ENCODE measurements around the gene LRBA. TPM values are rescaled to one million over a fixed set of nuclear protein-coding genes. Genes with fewer than 3 reads are reported as not detected.
"Not testable (repeated sequence)": the region's sequence is repeated elsewhere in the genome, so short reads cannot be mapped to it uniquely, and the experiment has no call there.

The LRBA gene
- total RNA-seq, 2 donors from 2014 or later, result 50.1 to 59.9 TPM

- WGBS, 2 donors, result 100% methylated on average over 1 of the region's 1 CpG
- no peak overlapping the region for H3K27ac ChIP-seq
- H3K36me3 ChIP-seq (replicated peaks in 1 of 2; ENCODE audit: insufficient read depth in 1 of 2, low read depth in 2 of 2), result no peaks in the 10 kb centered on the region
- intact Hi-C loops (cut with DNase I), result no loop called here
- H3K27me3 ChIP-seq, result no peaks in the 10 kb centered on the region
- H3K4me1 ChIP-seq, result no peaks in the 10 kb centered on the region
- DNase-seq (no peak), ATAC-seq (no peak)
- H3K4me3 ChIP-seq, result no peak overlapping the region
- H3K9me3 ChIP-seq, result no peaks in the 10 kb centered on the region
- TF ChIP-seq CTCF (IDR thresholded peaks at IDR 0.05) (no peak), POLR2A (IDR thresholded peaks at IDR 0.05) (no peak)
Observed at GRCh38 chr4:150923945-150924344, 91.1 kb downstream of the LRBA start.

- ATAC-seq; H3K4me1 ChIP-seq; DNase-seq; H3K27ac ChIP-seq; intact Hi-C loops (cut with DNase I); H3K4me3 ChIP-seq; H3K27me3 ChIP-seq; H3K9me3 ChIP-seq; H3K36me3 ChIP-seq (replicated peaks in 1 of 2; ENCODE audit: insufficient read depth in 1 of 2, low read depth in 2 of 2): not testable (repeated sequence)
- 93 to 98% methylated on average over 9 of the region's 9 CpGs for WGBS, 2 donors
Observed at GRCh38 chr4:150921486-150921885, 93.6 kb downstream of the LRBA start.

GRCh38 chr4:150918562-150918961, 96.5 kb downstream of the LRBA start:
- DNase-seq; H3K27me3 ChIP-seq; intact Hi-C loops (cut with DNase I); H3K27ac ChIP-seq; H3K36me3 ChIP-seq (replicated peaks in 1 of 2; ENCODE audit: insufficient read depth in 1 of 2, low read depth in 2 of 2); ATAC-seq; H3K4me3 ChIP-seq; H3K9me3 ChIP-seq; H3K4me1 ChIP-seq: not testable (repeated sequence)
- WGBS, 2 donors, result 96 to 97% methylated on average over 3 of the region's 3 CpGs

- H3K4me1 ChIP-seq, result no peaks in the 10 kb centered on the region
- no peaks in the 10 kb centered on the region for H3K9me3 ChIP-seq
- H3K27me3 ChIP-seq, result no peaks in the 10 kb centered on the region
- no peak for TF ChIP-seq POLR2A (IDR thresholded peaks at IDR 0.05)
- TF ChIP-seq CTCF (IDR thresholded peaks at IDR 0.05), result no peak
- H3K36me3 ChIP-seq (replicated peaks in 1 of 2; ENCODE audit: insufficient read depth in 1 of 2, low read depth in 2 of 2), result peaks cover 0 to 6% of the 10 kb centered on the region in 2 donors
- 93 to 95% methylated on average over 1 of the region's 1 CpG for WGBS, 2 donors
- no peak overlapping the region for H3K4me3 ChIP-seq
- H3K27ac ChIP-seq, result no peak overlapping the region
- DNase-seq (no peak), ATAC-seq (no peak)
- intact Hi-C loops (cut with DNase I), result no loop called here
Observed at GRCh38 chr4:150911326-150911725, 103.8 kb downstream of the LRBA start.

- Histone ChIP-seq H3K9me3 (no peaks in the 10 kb centered on the region), H3K4me3 (no peak overlapping the region), H3K27me3 (no peaks in the 10 kb centered on the region), H3K4me1 (no peaks in the 10 kb centered on the region), H3K27ac (no peak overlapping the region), H3K36me3 (replicated peaks in 1 of 2; ENCODE audit: insufficient read depth in 1 of 2, low read depth in 2 of 2) (peaks cover 0 to 7% of the 10 kb centered on the region in 2 donors)
- intact Hi-C loops (cut with DNase I), result no loop called here
- ATAC-seq, result no peak
- TF ChIP-seq CTCF (IDR thresholded peaks at IDR 0.05) (no peak), POLR2A (IDR thresholded peaks at IDR 0.05) (no peak)
- DNase-seq, result no peak
- WGBS, 2 donors, result 92% methylated on average over 3 of the region's 3 CpGs
Observed at GRCh38 chr4:150909116-150909515, 106.0 kb downstream of the LRBA start.

GRCh38 chr4:150906987-150907633, 108.0 kb downstream of the LRBA start:
- no peak overlapping the region for H3K27ac ChIP-seq
- intact Hi-C loops (cut with DNase I), result no loop called here
- 62 to 67% methylated on average over 3 of the region's 3 CpGs for WGBS, 2 donors

More at GRCh38 chr4:150906987-150907633, 108.0 kb downstream of the LRBA start:
- Histone ChIP-seq H3K36me3 (replicated peaks in 1 of 2; ENCODE audit: insufficient read depth in 1 of 2, low read depth in 2 of 2) (peaks cover 0 to 7% of the 10 kb centered on the region in 2 donors), H3K4me3 (no peak overlapping the region), H3K27me3 (no peaks in the 10 kb centered on the region), H3K4me1 (no peaks in the 10 kb centered on the region), H3K9me3 (no peaks in the 10 kb centered on the region)
- DNase-seq (no peak), ATAC-seq (no peak)
- TF ChIP-seq CTCF (IDR thresholded peaks at IDR 0.05), result no peak
- TF ChIP-seq POLR2A (IDR thresholded peaks at IDR 0.05), result no peak

Data from body of pancreas (tissue), 4 donors.